A204.1 (cell line): ENCODE results near the gene PDYN.

Experiments used
- FAIRE-seq: peaks from 2 replicates; lab custom pipeline; 2012; peaks lifted over from hg19 to GRCh38; lab: Jason Lieb, UNC

Gene PDYN

DNA sequence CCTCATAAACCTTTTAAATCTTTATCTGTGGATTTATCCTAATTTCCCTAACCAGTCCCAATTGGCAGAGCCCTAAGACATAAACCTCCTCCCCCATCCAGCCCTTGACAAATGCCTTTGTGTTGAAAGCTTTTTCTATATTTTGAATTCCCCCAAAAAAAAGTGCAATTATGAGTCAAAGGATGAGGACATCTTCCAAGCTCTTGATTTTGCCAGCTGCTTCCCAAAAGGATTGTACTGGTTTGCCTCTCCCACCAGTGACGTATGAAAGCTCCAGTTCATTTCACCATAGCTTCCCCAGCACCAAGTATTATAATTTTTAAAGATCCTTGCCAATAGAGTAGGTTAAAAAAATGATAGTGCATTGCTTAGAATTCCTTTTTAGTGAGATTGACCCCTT is 59.7 kb downstream of the PDYN start:
- no peak for FAIRE-seq

DNA sequence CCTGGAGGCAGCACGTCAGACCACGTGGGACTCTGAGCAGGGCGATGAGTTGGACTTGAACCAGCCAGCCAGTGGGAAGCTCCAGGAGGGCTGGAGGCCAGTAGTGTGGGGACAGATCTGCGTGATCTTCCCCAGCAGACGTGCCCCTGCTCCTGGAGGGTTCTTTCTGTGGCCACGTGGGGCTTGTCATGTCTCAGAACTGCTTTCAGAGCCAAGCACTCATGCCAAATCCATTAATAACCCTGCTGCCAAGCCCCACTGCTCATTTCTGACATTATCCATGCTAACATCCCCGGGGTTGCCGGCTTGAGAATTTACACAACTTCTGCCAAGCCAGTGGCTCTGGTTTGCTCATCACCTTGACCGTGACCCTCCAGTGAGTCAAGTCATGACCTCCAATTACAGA is 60.4 kb downstream of the PDYN start:
- no peak for FAIRE-seq

DNA sequence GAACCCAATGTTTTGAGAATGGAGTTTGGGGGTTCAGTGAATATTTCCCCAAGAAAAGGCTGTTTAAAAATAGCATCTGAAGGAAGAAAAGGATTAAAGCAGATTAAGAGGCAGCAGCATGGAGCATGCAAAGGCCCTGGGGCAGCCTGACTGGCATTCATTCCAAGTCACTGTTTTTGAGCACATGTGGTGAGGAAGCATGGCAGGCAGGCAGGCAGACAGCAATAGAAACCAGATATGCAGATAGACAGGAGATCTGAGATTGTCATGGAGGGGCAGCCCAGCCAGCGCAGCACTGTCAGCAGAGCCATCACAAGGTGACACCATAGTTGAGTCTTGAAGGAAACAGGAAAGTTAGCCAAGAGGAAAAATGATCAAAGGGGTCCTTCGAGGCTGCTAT is 60.9 kb downstream of the PDYN start:
- FAIRE-seq, result no peak

DNA sequence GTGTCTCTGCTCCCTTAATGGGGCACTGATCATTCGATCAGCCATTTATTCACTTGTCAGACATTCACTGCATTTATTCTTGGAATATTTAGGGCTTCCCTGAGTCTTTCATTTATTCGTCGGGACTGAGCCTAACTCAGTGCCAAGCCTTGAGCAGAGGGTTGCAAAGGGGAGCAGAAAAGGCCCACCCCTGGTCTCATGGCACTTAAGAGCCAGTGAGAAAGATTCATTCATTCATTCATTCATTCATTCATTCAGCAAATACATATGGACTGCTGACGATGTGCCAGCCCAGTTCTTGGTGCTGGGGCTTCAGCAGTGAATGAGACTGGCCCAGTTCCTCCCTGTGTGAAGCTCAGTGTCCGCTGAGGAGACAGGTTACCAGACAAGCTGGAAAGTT is 62.0 kb downstream of the PDYN start:
- FAIRE-seq, result no peak

DNA sequence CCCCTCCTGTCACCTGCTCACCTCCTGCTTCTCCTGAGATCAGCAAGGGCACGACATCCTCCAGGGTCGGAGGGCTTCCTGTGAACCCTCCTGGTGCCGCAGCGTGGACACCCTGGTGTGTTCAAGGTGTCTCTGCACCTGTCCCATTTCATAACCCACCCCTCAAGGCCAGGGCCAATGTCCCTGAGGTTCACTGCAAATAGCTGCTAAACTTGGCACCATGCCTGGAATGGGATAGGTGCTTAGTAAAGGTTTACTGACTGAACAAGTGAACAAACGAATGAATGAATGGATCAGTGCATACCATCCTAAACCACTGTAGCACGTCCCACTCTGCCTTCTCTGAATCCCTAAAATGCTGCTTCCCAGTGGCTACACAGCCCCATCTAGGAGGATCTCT is 63.7 kb downstream of the PDYN start:
- no peak for FAIRE-seq

DNA sequence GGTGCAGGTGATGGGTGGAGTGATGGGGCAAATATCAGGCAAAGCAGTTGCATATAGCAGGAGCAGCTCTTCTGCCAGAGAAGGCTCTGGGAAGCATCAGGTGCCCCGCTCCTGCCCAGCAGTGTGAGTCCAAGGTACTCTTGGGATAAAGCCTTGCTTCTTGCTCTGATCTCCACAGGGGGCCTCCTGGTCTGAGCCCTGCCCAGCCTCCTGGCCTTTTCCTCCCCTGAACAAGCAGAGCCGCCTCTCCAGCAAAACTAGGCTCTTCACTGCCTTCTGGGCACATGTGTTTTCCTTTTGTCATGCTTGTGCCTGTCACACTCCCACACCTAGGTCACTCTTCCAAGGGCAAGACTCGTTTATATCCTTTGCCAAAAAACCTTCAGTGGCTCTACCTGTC is 64.4 kb downstream of the PDYN start:
- no peak for FAIRE-seq

DNA sequence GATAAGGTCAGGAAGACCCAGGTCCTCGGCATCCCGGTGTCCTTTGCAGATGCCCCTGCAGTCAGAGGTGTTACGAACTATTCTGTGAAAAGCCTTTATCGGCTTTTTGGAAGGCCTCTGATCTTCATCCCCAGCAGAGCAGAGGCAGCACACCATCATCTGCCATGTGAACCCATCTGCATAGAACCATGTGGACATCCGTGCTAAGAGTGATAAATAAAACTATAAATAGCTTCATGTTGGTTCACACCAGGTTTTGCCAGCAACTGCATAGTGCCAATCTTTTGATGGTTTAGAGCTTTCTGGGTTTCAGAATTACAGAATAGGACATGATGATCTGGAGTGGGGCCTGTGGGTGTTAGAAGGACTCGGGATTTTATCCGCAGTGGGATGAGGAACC is 65.1 kb downstream of the PDYN start:
- no peak for FAIRE-seq
